GM10266 (cell line): ENCODE data around the gene MSRB3.

Experiments used
- DNase-seq: peaks from one replicate; pipeline ENCODE4 v3.0.0; 2012; ENCODE audit errors: extremely low spot score
- CTCF ChIP-seq: IDR thresholded peaks from 2 replicates; pipeline ENCODE4 v1.5.1; 2012; ENCODE audit warnings: mild to moderate bottlenecking, low read depth; ENCODE audit not compliant: control insufficient read depth, insufficient read depth; ENCODE audit errors: missing control alignments

MSRB3 gene

GRCh38 chr12:65409726-65410125 is 131.2 kb downstream of the MSRB3 start:
- DNase-seq = no peak
- TF ChIP-seq CTCF = no peak

DNA sequence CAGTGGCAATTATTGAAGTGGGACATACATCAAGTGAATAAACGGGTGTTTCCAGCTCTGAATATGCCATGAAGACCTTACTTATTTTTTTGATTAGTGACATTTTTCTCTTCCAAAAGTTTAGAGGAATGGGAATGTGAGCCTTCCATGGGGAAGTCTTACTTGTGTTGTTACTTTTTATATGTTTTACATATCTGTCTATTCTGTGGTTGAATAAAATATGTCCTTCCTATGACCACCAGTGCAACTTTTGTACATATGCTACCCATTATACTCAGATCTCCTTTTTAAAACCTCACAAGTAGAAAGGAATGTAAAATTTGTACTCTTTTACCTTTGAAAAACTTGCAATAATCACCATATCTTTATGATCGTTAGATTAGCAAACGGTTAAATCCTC is 132.7 kb downstream of the MSRB3 start:
- no peak for TF ChIP-seq CTCF
- no peak for DNase-seq

DNA sequence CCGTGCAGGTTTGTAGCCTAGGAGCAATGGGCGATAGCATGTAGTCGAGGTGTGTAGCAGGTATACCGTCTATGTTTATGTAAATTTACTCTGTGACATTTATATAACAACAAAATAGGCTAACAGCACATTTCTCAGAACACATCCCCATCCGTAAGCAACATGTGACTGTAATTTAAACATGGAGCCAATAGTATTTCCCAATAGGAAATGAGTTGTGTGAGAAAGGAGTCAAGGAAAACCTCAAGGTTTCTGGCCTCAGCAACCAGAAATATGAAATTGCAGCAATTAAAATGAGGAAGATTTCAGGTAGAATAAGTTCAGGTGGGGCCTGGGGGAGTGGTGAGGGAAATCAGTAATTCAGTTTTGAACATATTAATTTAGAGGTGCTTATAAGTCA is 136.0 kb downstream of the MSRB3 start:
- DNase-seq = no peak
- TF ChIP-seq CTCF = no peak

- no peak for TF ChIP-seq CTCF
- no peak for DNase-seq
Measured at GRCh38 chr12:65415826-65416225, 137.3 kb downstream of the MSRB3 start.

DNA sequence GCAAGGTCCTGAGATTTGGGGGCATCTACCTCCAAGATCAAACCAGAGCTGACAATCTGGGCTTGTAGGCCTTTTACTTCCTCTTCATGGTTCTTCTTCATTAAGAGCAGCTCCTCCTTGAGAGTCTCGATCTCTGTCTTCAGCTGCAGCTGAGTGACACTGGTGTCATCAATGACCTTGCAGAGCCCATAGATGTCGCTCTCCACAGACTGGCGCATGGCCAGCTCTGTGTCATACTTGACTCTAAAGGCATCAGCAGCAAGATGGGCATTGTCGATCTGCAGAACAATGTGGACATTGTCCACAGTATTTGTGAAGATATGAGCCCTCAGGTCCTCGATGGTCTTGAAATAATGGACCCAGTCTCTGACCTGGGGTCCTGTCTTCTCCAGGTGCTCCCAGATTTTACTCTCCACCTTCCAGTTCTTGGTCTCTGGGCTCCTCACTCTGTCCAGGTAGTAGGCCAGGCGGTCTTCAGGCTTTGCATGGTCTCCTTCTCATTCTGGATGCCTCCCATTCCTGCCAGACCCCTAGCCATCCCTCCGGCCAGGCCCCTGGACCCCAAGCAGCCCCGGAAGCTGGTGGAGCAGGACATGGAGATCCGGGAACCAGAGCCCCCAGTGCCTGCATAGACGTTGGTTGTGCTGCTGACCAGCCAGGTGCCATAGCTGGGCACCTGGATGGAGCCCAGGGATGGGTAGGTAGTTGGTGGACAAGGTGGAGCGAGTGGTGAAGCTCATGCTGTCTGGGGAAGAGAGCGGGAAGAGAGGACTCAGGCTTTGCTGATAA is 141.0 kb downstream of the MSRB3 start:
- DNase-seq = no peak
- no peak for TF ChIP-seq CTCF

DNA sequence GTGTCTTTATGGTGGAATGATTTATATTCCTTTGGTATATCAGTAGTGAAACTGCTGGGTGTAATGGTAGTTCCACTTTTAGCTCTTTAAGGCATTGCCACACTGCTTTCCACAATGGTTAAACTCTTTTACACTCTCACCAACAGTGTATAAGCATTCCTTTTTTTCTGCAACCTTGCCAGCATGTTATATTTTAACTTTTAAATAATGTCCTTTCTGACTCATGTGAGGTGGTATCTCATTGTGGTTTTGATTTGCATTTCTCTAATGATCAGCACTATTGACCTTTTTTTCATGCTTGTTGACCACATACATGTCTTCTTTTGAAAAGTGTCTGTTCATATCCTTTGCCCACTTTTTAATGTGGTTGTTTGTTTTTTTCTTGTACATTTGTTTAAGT is 142.5 kb downstream of the MSRB3 start:
- no peak for TF ChIP-seq CTCF
- DNase-seq = no peak

- no peak for DNase-seq
- TF ChIP-seq CTCF = no peak
Measured at GRCh38 chr12:65427646-65428045, 149.2 kb downstream of the MSRB3 start.
